Upper lobe of right lung (tissue), 1 donor: Measurements from ENCODE around the gene LPGAT1. TPM values are rescaled to one million over a fixed set of nuclear protein-coding genes. Genes with fewer than 3 reads are reported as not detected.

ENCODE experiments used
- ATAC-seq: fragments of 200-7000 bp; cut with Tn5 transposase; one replicate; pipeline ENCODE4 v1.9.1; 2020; ENCODE audit warnings: mild to moderate bottlenecking, moderate library complexity
- DNase-seq: peaks from one replicate; pipeline ENCODE4 v3.0.0-alpha.2; 2020
- H3K27ac ChIP-seq: fragments of 200-600 bp; one replicate; pipeline ENCODE4 v1.8.0; 2022
- H3K27me3 ChIP-seq: fragments of 200-600 bp; one replicate; pipeline ENCODE4 v1.8.0; 2022; ENCODE audit warnings: mild to moderate bottlenecking
- H3K36me3 ChIP-seq: fragments of 200-600 bp; one replicate; pipeline ENCODE4 v1.8.0; 2022
- H3K4me1 ChIP-seq: fragments of 200-600 bp; one replicate; pipeline ENCODE4 v1.8.0; 2022
- H3K4me3 ChIP-seq: fragments of 200-600 bp; one replicate; pipeline ENCODE4 v1.8.0; 2022; ENCODE audit warnings: mild to moderate bottlenecking
- H3K9me3 ChIP-seq: fragments of 200-600 bp; one replicate; pipeline ENCODE4 v1.8.0; 2022
- CTCF ChIP-seq: fragments of 200-600 bp; IDR thresholded peaks from one replicate; pipeline ENCODE4 v1.8.0; 2022; ENCODE audit warnings: antibody characterized with exemption
- intact Hi-C: fragments of 100-400 bp; cut with DNase I; formaldehyde crosslinking; loops from one replicate; pipeline ENCODE4 v1.11.0; 2022
- total RNA-seq: library from RNA; stranded (reverse); fragmentation: NEBNext Ultra II Directional; extraction: Animal tissue kit (Norgen Biotek cat#: 25700); gene quantifications from one replicate; pipeline ENCODE4 v1.2.1, GENCODE V29; 2021
- donor health status: DM: no; HTN: yes; CAD: no; lungs with severe emphysema.

Gene LPGAT1
- total RNA-seq, 1 donor from 2014 or later: 34.5 TPM

GRCh38 chr1:211731456-211732292 lies 98.9 kb downstream of the LPGAT1 start:
- no peak for TF ChIP-seq CTCF
- no peaks in the 10 kb centered on the region for H3K4me1 ChIP-seq
- no peaks in the 10 kb centered on the region for H3K9me3 ChIP-seq
- no peak overlapping the region for H3K4me3 ChIP-seq
- no peak overlapping the region for H3K27ac ChIP-seq
- no peak for DNase-seq
- intact Hi-C loops: no loop called here
- no peaks in the 10 kb centered on the region for H3K27me3 ChIP-seq
- no peak for ATAC-seq
- H3K36me3 ChIP-seq: no peaks in the 10 kb centered on the region

GRCh38 chr1:211730347-211730746 lies 100.2 kb downstream of the LPGAT1 start:
- H3K27me3 ChIP-seq: no peaks in the 10 kb centered on the region
- no peak for DNase-seq
- no peaks in the 10 kb centered on the region for H3K4me1 ChIP-seq
- intact Hi-C loops: no loop called here
- no peaks in the 10 kb centered on the region for H3K9me3 ChIP-seq
- H3K36me3 ChIP-seq: no peaks in the 10 kb centered on the region
- no peak for ATAC-seq
- no peak overlapping the region for H3K27ac ChIP-seq
- H3K4me3 ChIP-seq: no peak overlapping the region
- TF ChIP-seq CTCF: no peak

GRCh38 chr1:211729238-211729637 lies 101.3 kb downstream of the LPGAT1 start:
- DNase-seq (no peak), ATAC-seq (no peak)
- intact Hi-C loops: no loop called here
- H3K9me3 ChIP-seq: no peaks in the 10 kb centered on the region
- H3K27me3 ChIP-seq: no peaks in the 10 kb centered on the region
- no peaks in the 10 kb centered on the region for H3K36me3 ChIP-seq
- H3K27ac ChIP-seq: no peak overlapping the region
- TF ChIP-seq CTCF: no peak
- no peak overlapping the region for H3K4me3 ChIP-seq
- no peaks in the 10 kb centered on the region for H3K4me1 ChIP-seq

GRCh38 chr1:211726467-211726995 lies 104.0 kb downstream of the LPGAT1 start:
- Histone ChIP-seq H3K27me3 (no peaks in the 10 kb centered on the region), H3K36me3 (no peaks in the 10 kb centered on the region), H3K4me1 (no peaks in the 10 kb centered on the region), H3K9me3 (no peaks in the 10 kb centered on the region), H3K27ac (no peak overlapping the region), H3K4me3 (no peak overlapping the region)
- intact Hi-C loops: no loop called here
- DNase-seq (no peak), ATAC-seq (no peak)
- no peak for TF ChIP-seq CTCF

- Histone ChIP-seq H3K4me3 (no peak overlapping the region), H3K9me3 (no peaks in the 10 kb centered on the region), H3K27ac (no peak overlapping the region), H3K4me1 (no peaks in the 10 kb centered on the region), H3K36me3 (no peaks in the 10 kb centered on the region), H3K27me3 (no peaks in the 10 kb centered on the region)
- no peak for TF ChIP-seq CTCF
- no peak for DNase-seq
- ATAC-seq: no peak
- intact Hi-C loops: no loop called here
Measured at GRCh38 chr1:211724687-211725196, 105.8 kb downstream of the LPGAT1 start.
